ENCODE results near the gene MYRF.

The MYRF gene

DNA sequence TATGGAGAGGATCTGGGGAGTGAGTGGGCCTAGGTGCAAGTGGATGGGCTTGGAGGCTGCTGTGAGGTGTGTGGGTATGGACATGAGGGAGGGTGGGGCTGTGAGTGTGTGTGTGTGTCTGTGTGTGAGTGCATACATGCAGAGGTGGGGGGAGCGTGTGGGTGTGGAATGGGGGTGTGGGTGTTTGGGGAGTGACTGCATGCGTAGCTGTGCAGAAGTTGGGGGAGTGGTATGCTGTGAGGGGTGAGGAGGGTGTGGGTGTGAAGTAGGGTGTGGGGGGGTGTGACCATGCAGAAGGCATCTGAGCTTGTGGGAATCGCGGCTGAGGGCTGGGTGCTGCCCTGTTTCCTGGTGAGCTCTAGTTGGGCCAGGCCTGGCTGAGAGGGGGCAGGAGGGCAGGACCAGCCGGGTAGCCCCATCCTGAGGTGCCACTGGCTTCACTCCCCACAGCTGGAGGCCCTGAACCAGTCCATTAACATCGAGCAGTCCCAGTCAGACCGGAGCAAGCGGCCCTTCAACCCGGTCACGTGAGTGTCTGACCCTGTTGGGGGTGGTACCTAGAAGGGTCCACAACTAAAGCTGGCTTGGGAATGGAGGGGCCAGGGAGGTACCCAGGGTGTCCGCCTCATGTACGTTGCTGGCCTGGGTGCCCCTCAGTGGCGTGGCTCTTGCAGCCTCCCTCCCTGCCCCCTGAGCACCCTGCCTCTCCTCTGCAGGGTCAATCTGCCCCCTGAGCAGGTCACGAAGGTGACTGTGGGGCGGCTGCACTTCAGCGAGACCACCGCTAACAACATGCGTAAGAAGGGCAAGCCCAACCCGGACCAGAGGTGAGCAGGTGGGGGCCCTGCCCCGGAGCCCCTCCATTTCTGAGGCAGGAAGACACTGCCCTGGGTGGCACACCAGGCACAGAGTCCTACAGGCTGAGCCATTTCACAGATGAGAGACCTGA, 23.4 kb downstream of the MYRF start:
- DNase-seq = peak in 1 of 2 experiments; percentile 14
- TF ChIP-seq GATA1 (IDR thresholded peaks at IDR 0.05; ENCODE audit: low read depth, low read length) (no peak), POLR2A (IDR thresholded peaks at IDR 0.05; ENCODE audit: low read length) (no peak)

DNA sequence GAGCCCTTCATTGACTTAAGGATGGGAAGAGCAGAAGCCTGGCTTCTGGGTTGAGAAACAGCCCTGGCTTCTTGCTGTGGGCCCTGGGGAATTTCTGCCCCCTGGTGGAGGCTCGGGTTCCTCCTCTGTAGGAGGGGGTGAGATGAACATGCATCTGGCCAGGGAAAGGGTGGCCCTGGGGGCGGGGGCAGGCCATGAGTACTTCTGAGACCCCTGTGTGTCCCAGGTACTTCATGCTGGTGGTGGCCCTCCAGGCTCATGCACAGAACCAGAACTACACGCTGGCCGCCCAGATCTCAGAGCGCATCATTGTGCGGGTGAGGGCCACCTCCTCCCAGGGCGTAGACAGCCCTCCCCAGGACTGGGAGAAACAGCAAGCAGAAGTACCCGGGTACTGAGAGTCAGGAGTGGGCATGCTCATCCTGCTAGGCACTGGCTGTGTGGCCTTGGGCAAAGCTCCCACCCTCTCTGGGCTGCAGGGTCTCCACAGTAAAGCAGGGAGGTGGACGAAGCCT, 24.2 kb downstream of the MYRF start:
- DNase-seq = peak; percentile 76 to 83
- TF ChIP-seq POLR2A (IDR thresholded peaks at IDR 0.05; ENCODE audit: low read length) (no peak), GATA1 (IDR thresholded peaks at IDR 0.05; ENCODE audit: low read depth, low read length) (no peak)

DNA sequence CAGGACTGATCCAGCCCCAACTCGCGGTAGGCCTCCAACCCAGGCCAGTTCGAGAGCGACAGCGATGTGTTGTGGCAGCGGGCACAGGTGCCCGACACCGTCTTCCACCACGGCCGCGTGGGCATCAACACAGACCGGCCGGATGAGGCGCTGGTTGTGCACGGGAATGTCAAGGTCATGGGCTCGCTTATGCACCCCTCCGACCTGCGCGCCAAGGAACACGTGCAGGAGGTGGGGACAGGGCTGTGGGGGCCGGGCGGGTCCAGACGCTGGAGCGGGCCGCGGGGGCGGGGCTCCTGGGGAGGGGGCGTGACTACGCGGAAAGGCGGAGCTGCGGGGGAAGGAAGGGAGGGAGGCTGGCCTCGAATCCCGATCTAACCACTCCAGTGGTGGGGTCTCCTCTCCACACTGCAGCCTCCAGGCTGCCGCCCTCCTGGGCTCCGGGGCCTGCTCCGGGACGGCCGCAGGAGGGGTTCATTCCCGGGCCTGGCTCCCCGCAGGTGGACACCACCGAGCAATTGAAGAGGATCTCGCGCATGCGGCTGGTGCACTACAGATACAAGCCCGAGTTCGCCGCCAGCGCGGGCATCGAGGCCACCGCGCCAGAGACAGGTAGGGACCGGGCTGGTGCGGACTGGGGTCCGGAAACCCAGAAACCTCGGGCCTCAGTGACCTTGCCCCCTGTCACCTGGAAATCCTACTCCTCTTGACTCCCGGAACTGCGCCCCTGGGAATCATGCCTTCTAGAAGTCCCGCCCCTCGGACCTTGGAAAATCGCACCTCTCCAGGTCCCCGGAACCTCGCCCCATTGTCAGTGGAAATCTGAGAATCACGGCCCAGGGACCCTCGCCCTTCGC, 25.0 kb downstream of the MYRF start:
- TF ChIP-seq POLR2A (IDR thresholded peaks at IDR 0.05; ENCODE audit: low read length) (no peak), GATA1 (IDR thresholded peaks at IDR 0.05; ENCODE audit: low read depth, low read length) (no peak)
- peak; percentile 55 to 60 for DNase-seq

DNA sequence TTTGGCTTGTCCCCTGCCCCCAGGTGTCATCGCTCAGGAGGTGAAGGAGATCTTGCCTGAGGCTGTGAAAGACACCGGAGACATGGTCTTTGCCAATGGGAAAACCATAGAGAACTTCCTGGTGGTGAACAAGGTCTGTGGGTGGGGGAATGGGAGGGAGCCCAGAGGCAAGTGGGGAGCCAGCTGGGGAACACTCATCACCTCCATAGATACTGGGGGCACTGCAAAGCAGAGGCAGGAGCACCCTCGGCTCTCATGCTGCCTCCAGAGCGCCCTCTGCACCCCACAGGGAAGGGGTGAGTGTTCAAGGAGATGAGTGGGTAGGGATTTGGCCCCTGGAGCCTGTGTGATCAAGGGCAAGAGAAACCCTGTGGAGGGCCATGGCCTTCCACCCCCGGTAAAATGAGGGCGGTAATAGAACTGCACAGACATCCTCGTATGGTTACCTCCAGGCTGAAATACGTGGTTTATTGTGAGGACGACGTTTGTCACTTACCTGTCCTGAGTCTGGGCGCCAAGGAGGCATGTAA, 26.0 kb downstream of the MYRF start:
- no peak for DNase-seq
- TF ChIP-seq GATA1 (IDR thresholded peaks at IDR 0.05; ENCODE audit: low read depth, low read length) (no peak), POLR2A (IDR thresholded peaks at IDR 0.05; ENCODE audit: low read length) (no peak)

DNA sequence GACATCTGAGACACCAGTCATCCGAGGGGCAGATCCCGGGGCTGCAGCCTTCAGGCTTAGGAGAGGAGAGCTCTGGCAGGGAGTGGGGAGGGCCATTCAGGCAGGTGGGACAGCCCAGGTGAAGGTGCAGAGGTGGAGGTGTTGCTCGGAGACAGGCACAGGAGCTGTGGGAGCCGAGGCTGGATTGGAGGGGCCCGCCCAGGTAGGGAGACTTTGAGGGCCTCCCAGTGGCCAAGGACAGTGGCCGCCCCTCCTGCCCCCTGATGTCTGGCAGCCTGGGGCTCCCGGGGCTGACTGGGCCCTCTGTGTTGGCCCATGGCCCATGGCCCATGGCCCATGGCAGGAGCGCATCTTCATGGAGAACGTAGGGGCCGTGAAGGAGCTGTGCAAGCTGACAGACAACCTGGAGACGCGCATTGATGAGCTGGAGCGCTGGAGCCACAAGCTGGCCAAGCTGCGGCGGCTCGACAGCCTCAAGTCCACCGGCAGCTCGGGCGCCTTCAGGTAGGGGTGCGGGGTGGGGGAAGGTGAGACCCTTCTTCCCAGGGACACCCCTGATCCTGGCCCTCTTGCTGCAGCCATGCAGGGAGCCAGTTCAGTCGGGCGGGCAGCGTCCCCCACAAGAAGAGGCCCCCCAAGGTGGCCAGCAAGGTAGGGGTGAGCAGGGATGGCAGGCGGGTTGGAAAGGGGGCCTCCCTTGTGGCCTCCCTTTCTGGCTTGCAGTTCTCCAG, 26.6 kb downstream of the MYRF start:
- TF ChIP-seq POLR2A (IDR thresholded peaks at IDR 0.05; ENCODE audit: low read length) (no peak), GATA1 (IDR thresholded peaks at IDR 0.05; ENCODE audit: low read depth, low read length) (no peak)
- no peak for DNase-seq

- TF ChIP-seq POLR2A (IDR thresholded peaks at IDR 0.05; ENCODE audit: low read length) (no peak), GATA1 (IDR thresholded peaks at IDR 0.05; ENCODE audit: low read depth, low read length) (no peak)
- no peak for DNase-seq
Measured at GRCh38 chr11:61779666-61780525, 27.5 kb downstream of the MYRF start.

- no peak for DNase-seq
- TF ChIP-seq POLR2A (IDR thresholded peaks at IDR 0.05; ENCODE audit: low read length) (no peak), GATA1 (IDR thresholded peaks at IDR 0.05; ENCODE audit: low read depth, low read length) (no peak)
Measured at GRCh38 chr11:61780581-61781162, 28.2 kb downstream of the MYRF start.

- TF ChIP-seq GATA1 (IDR thresholded peaks at IDR 0.05; ENCODE audit: low read depth, low read length) (no peak), POLR2A (IDR thresholded peaks at IDR 0.05; ENCODE audit: low read length) (no peak)
- DNase-seq = no peak
Measured at GRCh38 chr11:61781585-61781984, 29.1 kb downstream of the MYRF start.

DNA sequence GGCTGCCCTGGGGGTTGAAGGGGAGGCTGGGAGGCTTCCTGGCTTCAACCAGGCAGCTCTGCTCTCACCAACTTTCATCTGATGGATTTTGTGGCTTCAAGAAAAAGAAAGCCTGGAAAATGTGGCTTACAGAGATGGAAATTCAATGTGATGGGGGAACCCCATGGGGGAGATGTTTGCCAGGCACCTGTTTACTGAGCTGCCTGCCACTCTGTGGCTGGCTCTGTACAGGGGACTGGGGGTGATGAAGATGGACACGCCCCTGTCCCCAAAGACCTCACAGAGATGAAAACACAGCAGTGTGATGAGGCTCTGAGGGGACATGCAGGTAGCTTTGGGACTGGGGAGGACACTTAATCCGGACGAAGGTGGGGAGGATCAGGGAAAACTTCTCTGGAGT, 29.9 kb downstream of the MYRF start:
- TF ChIP-seq POLR2A (IDR thresholded peaks at IDR 0.05; ENCODE audit: low read length) = no peak
- DNase-seq = no peak

GRCh38 chr11:61782841-61783240, 30.4 kb downstream of the MYRF start:
- DNase-seq = no peak
- TF ChIP-seq GATA1 (IDR thresholded peaks at IDR 0.05; ENCODE audit: low read depth, low read length) (no peak), POLR2A (IDR thresholded peaks at IDR 0.05; ENCODE audit: low read length) (no peak)

GRCh38 chr11:61783717-61784505, 31.5 kb downstream of the MYRF start:
- no peak for DNase-seq
- no peak for TF ChIP-seq POLR2A (IDR thresholded peaks at IDR 0.05; ENCODE audit: low read length)
- TF ChIP-seq GATA1 (IDR thresholded peaks at IDR 0.05; ENCODE audit: low read depth, low read length) = no peak

GRCh38 chr11:61784506-61784805, 32.0 kb downstream of the MYRF start:
- TF ChIP-seq POLR2A (IDR thresholded peaks at IDR 0.05; ENCODE audit: low read length) = no peak
- no peak for DNase-seq

All from erythroblast (primary cell).